ENCODE measurements around the gene ISY1. TPM values are rescaled to one million over a fixed set of nuclear protein-coding genes. Genes with fewer than 3 reads are reported as not detected.
"Not testable (repeated sequence)": the region's sequence is repeated elsewhere in the genome, so short reads cannot be mapped to it uniquely, and the experiment has no call there.

The ISY1 gene
- total RNA-seq, 1 donor: 20.6 TPM

DNA sequence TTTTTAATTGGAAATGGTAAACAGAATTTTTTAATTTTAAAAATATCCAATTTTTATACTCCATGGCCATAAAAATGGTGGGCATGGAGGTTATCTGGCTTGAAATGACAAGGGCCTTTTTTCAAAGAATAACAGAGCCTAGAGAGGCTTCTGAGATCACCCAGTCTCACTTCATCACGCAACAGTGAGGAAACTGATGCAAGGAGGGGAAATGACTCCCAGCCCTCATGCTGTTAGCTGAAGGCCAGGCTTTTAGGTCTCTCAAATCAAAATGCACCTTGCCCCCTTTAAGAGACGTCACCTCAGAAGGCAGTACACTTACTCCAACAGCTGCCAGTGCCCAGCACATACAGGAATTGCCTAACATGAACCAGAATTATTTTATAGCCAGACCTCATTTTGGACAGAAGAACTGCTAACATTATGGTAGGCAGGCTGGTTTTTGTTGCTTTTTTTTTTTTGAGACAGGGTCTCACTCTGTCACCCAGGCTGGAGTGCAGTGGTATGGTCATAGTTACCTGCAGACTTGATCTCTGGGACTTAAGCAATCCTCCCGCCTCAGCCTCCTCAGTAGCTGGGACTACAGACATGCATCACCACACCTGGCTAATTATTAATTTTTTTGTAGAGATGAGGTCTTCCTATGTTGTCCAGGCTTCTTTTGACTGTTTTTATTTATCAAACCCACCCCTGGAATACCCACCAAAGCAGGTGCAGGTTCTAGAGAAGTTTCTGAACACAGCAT, 48.4 kb downstream of the ISY1 start:
- TF ChIP-seq CTCF (IDR thresholded peaks at IDR 0.05; ENCODE audit: insufficient read depth, low read length): no peak
- DNase-seq (ENCODE audit: low read depth): peak; percentile 80
- H3K4me3 ChIP-seq (ENCODE audit: low read depth, low read length): no peak overlapping the region

DNA sequence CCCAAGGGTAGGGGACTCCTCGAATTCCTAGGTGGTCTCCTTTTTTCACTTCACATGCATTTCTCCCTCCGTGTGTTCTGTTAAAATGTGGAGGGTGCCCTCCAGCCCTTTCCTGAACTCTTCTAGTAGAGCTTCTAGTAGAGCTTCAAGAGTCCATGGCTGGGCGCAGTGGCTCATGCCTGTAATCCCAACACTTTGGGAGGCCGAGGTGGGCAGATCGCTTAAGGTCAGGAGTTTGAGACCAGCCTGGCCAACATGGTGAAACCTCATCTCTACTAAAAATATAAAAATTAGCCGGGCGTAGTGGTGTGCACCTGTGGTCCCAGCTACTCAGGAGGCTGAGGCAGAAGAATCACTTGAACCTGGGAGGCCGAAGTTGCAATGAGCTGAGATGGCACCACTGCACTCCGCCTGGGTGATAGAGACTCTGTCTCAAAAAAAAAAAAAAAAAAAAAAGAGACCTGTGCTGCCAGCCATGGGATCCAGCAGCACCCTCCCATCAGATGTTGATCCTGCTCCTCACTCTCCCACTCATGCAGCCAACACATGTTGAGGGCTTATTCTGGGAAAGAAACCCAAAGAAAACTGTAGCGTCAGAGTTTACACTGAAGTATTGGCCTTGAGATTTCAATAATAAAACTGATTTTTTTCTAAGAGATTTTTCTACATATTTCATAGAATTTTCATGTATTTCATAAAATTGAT, 49.6 kb downstream of the ISY1 start:
- not testable (repeated sequence) for DNase-seq (ENCODE audit: low read depth); H3K4me3 ChIP-seq (ENCODE audit: low read depth, low read length)

DNA sequence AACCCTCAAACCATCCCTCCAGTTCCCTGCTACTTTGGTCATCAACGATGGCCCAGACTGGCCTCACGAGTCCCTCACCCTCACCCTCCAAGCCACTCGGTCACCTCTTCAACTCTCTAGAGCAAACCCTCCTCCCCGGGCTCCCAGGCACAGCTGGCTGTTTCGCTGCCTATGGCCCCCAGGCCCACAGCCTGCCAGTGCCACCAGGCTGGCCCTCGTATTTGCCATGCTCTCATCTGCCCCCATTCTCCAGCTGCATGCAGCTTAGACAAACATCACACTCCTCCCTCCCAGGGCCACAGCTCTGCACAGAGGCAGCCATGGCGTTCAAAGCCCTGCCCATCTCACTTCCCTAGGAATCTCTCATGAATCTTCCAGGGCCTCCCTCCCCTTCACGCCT, 53.1 kb downstream of the ISY1 start:
- no peak for TF ChIP-seq CTCF (IDR thresholded peaks at IDR 0.05; ENCODE audit: insufficient read depth, low read length)
- DNase-seq (ENCODE audit: low read depth): no peak
- H3K4me3 ChIP-seq (ENCODE audit: low read depth, low read length): no peak overlapping the region

- no peak overlapping the region for H3K4me3 ChIP-seq (ENCODE audit: low read depth, low read length)
- no peak for DNase-seq (ENCODE audit: low read depth)
- TF ChIP-seq CTCF (IDR thresholded peaks at IDR 0.05; ENCODE audit: insufficient read depth, low read length): no peak
Measured at GRCh38 chr3:129106866-129107565, 53.8 kb downstream of the ISY1 start.

DNA sequence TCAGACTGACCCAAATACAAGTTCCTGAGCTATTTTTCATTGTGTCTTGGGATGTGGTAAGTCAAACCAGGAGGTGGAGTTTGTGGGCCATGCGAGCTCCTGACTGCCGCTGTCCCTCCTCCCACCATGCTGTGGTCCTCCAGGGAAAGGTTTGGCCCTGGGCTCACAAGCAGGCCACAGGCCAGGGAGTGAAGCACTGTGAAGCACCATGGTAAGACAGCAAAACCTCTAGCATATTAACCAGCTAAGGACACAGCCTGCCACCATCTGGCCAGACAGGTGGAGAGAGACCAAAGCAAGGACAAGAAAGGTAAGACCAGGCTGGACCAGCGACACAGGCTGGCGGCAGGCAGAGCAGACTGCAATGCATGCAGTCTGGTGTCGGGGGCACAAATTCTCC, 54.5 kb downstream of the ISY1 start:
- DNase-seq (ENCODE audit: low read depth): peak; percentile 16
- no peak for TF ChIP-seq CTCF (IDR thresholded peaks at IDR 0.05; ENCODE audit: insufficient read depth, low read length)
- no peak overlapping the region for H3K4me3 ChIP-seq (ENCODE audit: low read depth, low read length)

GRCh38 chr3:129105862-129106261, 55.0 kb downstream of the ISY1 start:
- no peak for TF ChIP-seq CTCF (IDR thresholded peaks at IDR 0.05; ENCODE audit: insufficient read depth, low read length)
- no peak for DNase-seq (ENCODE audit: low read depth)
- H3K4me3 ChIP-seq (ENCODE audit: low read depth, low read length): no peak overlapping the region

GRCh38 chr3:129104498-129105079, 56.3 kb downstream of the ISY1 start:
- no peak for TF ChIP-seq CTCF (IDR thresholded peaks at IDR 0.05; ENCODE audit: insufficient read depth, low read length)
- H3K4me3 ChIP-seq (ENCODE audit: low read depth, low read length): no peak overlapping the region
- DNase-seq (ENCODE audit: low read depth): no peak

Measured in fibroblast of the aortic adventitia (primary cell).